K562 (cell line): ENCODE measurements around the gene UGT1A10. TPM values are rescaled to one million over a fixed set of nuclear protein-coding genes. Genes with fewer than 3 reads are reported as not detected.

Experiments
- ASH1L ChIP-seq: fragments of 450-650 bp; IDR thresholded peaks from 2 replicates; pipeline ENCODE4 v1.6.1; 2018; ENCODE audit warnings: borderline replicate concordance, mild to moderate bottlenecking, low read depth; ENCODE audit not compliant: partially characterized antibody
- ATF1 ChIP-seq, 2 experiments: fragments of 450-650 bp in 1 of 2; IDR thresholded peaks; 2 replicates each; pipeline ENCODE4 v1.6.1; 2016; ENCODE audit warnings: missing compliant biosample characterization in 1 of 2, missing genetic modification characterization in 1 of 2
- CEBPG ChIP-seq, 3 experiments: fragments of 200-800 bp in 1 of 3; sonication (Bioruptor generic) in 1 of 3; sonication (generic) in 1 of 3; formaldehyde crosslinking in 1 of 3; IDR thresholded peaks in 2 of 3; conservative IDR thresholded peaks in 1 of 3; 2 replicates each; pipeline versions ENCODE4 v1.6.1 to v1.8.0; 2016 to 2022; ENCODE audit warnings: missing compliant biosample characterization in 2 of 3, missing genetic modification characterization in 2 of 3, mild to moderate bottlenecking in 1 of 3, missing genetic modification reagents in 1 of 3
- DPF2 ChIP-seq: fragments of 450-650 bp; IDR thresholded peaks from 2 replicates; pipeline ENCODE4 v1.6.1; 2016
- ETS1 ChIP-seq: conservative IDR thresholded peaks from 2 replicates; pipeline ENCODE4 v1.6.1; 2011; ENCODE audit warnings: low read depth, mild to moderate bottlenecking, low read length; ENCODE audit not compliant: control insufficient read depth
- FOSL1 ChIP-seq: fragments of 200-800 bp; sonication (Bioruptor generic); conservative IDR thresholded peaks from 2 replicates; pipeline ENCODE4 v1.6.1; 2016; ENCODE audit warnings: missing genetic modification characterization, missing compliant biosample characterization
- FOXM1 ChIP-seq, 2 experiments: fragments of 450-650 bp in 1 of 2; sonication (generic) in 1 of 2; formaldehyde crosslinking in 1 of 2; IDR thresholded peaks; 2 replicates each; pipeline versions ENCODE4 v1.6.1 to v1.9.0; 2017 to 2022; ENCODE audit warnings: low read depth in 2 of 2, mild to moderate bottlenecking in 2 of 2, missing genetic modification reagents in 1 of 2, moderate library complexity in 1 of 2
- HDAC3 ChIP-seq: fragments of 450-650 bp; IDR thresholded peaks from 2 replicates; pipeline ENCODE4 v1.6.1; 2018; ENCODE audit warnings: borderline replicate concordance, mild to moderate bottlenecking, moderate library complexity; ENCODE audit not compliant: partially characterized antibody
- HDAC6 ChIP-seq: IDR thresholded peaks from 2 replicates; pipeline ENCODE4 v1.6.1; 2012; ENCODE audit warnings: low read depth, mild to moderate bottlenecking, control low read depth, inconsistent platforms, low read length, moderate library complexity
- HEY1 ChIP-seq: fragments of 250-450 bp; sonication (Bioruptor Pico); IDR thresholded peaks from 2 replicates; pipeline ENCODE4 v1.5.0; 2020; ENCODE audit warnings: mild to moderate bottlenecking, moderate library complexity, borderline replicate concordance
- KLF13 ChIP-seq: fragments of 450-650 bp; IDR thresholded peaks from 2 replicates; pipeline ENCODE4 v1.6.1; 2016; ENCODE audit warnings: missing genetic modification characterization, low read depth, mild to moderate bottlenecking, missing compliant biosample characterization, moderate library complexity, borderline replicate concordance
- MTA1 ChIP-seq: fragments of 450-650 bp; IDR thresholded peaks from 2 replicates; pipeline ENCODE4 v1.6.1; 2017; ENCODE audit warnings: borderline replicate concordance
- NFE2L1 ChIP-seq: fragments of 450-650 bp; IDR thresholded peaks from 2 replicates; pipeline ENCODE4 v1.6.1; 2016; ENCODE audit warnings: missing genetic modification characterization, low read depth, mild to moderate bottlenecking, missing compliant biosample characterization, moderate library complexity, borderline replicate concordance
- NUFIP1 ChIP-seq: fragments of 450-650 bp; IDR thresholded peaks from 2 replicates; pipeline ENCODE4 v1.6.1; 2018; ENCODE audit not compliant: partially characterized antibody
- ZNF12 ChIP-seq: sonication (generic); formaldehyde crosslinking; IDR thresholded peaks from 2 replicates; pipeline ENCODE4 v1.4.0; 2020; ENCODE audit warnings: mild to moderate bottlenecking, missing genetic modification reagents
- ZNF184 ChIP-seq: sonication (generic); formaldehyde crosslinking; IDR thresholded peaks from 2 replicates; pipeline ENCODE4 v1.5.0; 2020; ENCODE audit warnings: missing genetic modification reagents
- ZNF316 ChIP-seq: fragments of 450-650 bp; IDR thresholded peaks from 2 replicates; pipeline ENCODE4 v1.6.1; 2016
- ZNF717 ChIP-seq: fragments of 250-450 bp; sonication (Bioruptor Pico); IDR thresholded peaks from 2 replicates; pipeline ENCODE4 v1.5.0; 2021
- ZNF766 ChIP-seq: fragments of 200-800 bp; sonication (Bioruptor generic); conservative IDR thresholded peaks from 2 replicates; pipeline ENCODE4 v1.6.1; 2016; ENCODE audit warnings: missing genetic modification characterization, missing compliant biosample characterization
- polyA plus RNA-seq, 8 experiments: library from polyadenylated mRNA; depleted of rRNA in 4 of 8; stranded (reverse) in 5 of 8; unstranded in 3 of 8; fragments of >200 nt; fragmentation: Nextera tagmentation in 2 of 8; fragmentation: Illumina TruSeq in 1 of 8; extraction: Ambion mirVana in 2 of 8; extraction: Trizol in 1 of 8; gene quantifications; 2 replicates each; pipeline versions ENCODE4 v1.2.1 to v1.2.3, GENCODE V29; 2011 to 2014; ENCODE audit warnings: inconsistent platforms in 1 of 8, missing spikeins in 1 of 8
- total RNA-seq, 7 experiments: library from RNA; depleted of rRNA in 6 of 7; stranded (reverse); fragments of >200 nt in 6 of 7; fragmentation: Illumina TruSeq in 2 of 7; extraction: Trizol in 2 of 7; gene quantifications; 2 replicates each; pipeline versions ENCODE4 v1.2.1 to v1.2.3, GENCODE V29; 2011 to 2021; ENCODE audit warnings: low replicate concordance in 1 of 7
- TF ChIP-seq, protein P1 (sequence below): fragments of 450-650 bp; IDR thresholded peaks from 2 replicates; pipeline ENCODE4 v1.6.1; 2016; ENCODE audit warnings: mild to moderate bottlenecking
- TF ChIP-seq, protein P2 (sequence below): fragments of 450-650 bp; conservative IDR thresholded peaks from 2 replicates; pipeline ENCODE4 v1.6.1; 2016; ENCODE audit warnings: missing genetic modification characterization, low read depth, mild to moderate bottlenecking, missing compliant biosample characterization, moderate library complexity

UGT1A10 gene
- total and polyA plus RNA-seq, 9 of the 15 experiments (the other 6 are each of a cell fraction or from before 2014, with no cell fraction given), result not detected

GRCh38 chr2:233700028-233700635, 63.9 kb downstream of the UGT1A10 start (continued):
- TF ChIP-seq ZNF12 (no peak), ASH1L (no peak), HDAC6 (no peak), CEBPG (CRISPR knock-in tag; IDR thresholded peaks at IDR 0.05) (no peak), CEBPG (tag; conservative IDR thresholded peaks at IDR 0.05 in 1 of 2, IDR thresholded peaks at IDR 0.05 in 1 of 2) (peak; percentile 27 to 56; a peak in 1 of 4 replicates), FOSL1 (tag) (peak; percentile 31; the same call in 1 of the 2 replicates), KLF13 (tag) (no peak), MTA1 (peak; percentile 56; the same call in 1 of the 2 replicates), ETS1 (no peak), ATF1 (CRISPR knock-in tag; IDR thresholded peaks at IDR 0.05) (no peak), ATF1 (tag; IDR thresholded peaks at IDR 0.05) (peak; percentile 28; the same call in 1 of the 2 replicates), ZNF766 (CRISPR knock-in tag) (0 out of 2 replicates have a peak, but pooled peaks have one; percentile 51), FOXM1 (IDR thresholded peaks at IDR 0.05; ENCODE audit: low read depth) (peak; percentile 81), FOXM1 (CRISPR knock-in tag; IDR thresholded peaks at IDR 0.05; ENCODE audit: low read depth) (no peak), ZNF184 (CRISPR knock-in tag) (no peak), DPF2 (peak; percentile 75; the same call in 1 of the 2 replicates), NFE2L1 (tag) (peak; percentile 88), ZNF717 (CRISPR knock-in tag) (no peak), HDAC3 (peak; percentile 59), ZNF316 (peak; percentile 94), NUFIP1 (no peak), HEY1 (CRISPR knock-in tag) (no peak)
- TF ChIP-seq, protein P1, sequence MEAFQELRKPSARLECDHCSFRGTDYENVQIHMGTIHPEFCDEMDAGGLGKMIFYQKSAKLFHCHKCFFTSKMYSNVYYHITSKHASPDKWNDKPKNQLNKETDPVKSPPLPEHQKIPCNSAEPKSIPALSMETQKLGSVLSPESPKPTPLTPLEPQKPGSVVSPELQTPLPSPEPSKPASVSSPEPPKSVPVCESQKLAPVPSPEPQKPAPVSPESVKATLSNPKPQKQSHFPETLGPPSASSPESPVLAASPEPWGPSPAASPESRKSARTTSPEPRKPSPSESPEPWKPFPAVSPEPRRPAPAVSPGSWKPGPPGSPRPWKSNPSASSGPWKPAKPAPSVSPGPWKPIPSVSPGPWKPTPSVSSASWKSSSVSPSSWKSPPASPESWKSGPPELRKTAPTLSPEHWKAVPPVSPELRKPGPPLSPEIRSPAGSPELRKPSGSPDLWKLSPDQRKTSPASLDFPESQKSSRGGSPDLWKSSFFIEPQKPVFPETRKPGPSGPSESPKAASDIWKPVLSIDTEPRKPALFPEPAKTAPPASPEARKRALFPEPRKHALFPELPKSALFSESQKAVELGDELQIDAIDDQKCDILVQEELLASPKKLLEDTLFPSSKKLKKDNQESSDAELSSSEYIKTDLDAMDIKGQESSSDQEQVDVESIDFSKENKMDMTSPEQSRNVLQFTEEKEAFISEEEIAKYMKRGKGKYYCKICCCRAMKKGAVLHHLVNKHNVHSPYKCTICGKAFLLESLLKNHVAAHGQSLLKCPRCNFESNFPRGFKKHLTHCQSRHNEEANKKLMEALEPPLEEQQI, result peak; percentile 45; the same call in 1 of the 2 replicates
- TF ChIP-seq, protein P2, sequence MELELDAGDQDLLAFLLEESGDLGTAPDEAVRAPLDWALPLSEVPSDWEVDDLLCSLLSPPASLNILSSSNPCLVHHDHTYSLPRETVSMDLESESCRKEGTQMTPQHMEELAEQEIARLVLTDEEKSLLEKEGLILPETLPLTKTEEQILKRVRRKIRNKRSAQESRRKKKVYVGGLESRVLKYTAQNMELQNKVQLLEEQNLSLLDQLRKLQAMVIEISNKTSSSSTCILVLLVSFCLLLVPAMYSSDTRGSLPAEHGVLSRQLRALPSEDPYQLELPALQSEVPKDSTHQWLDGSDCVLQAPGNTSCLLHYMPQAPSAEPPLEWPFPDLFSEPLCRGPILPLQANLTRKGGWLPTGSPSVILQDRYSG (tag), result 0 out of 2 replicates have a peak, but pooled peaks have one; percentile 27
